OCI-LY1 (cell line): ENCODE results near the gene PMCH.
"Not testable (repeated sequence)": the region's sequence is repeated elsewhere in the genome, so short reads cannot be mapped to it uniquely, and the experiment has no call there.

Experiments used
- H2AFZ ChIP-seq: fragments of 200-600 bp; sonication (generic), shearing (Covaris generic); 2 replicates; pipeline ENCODE4 v1.6.0; 2014; ENCODE audit warnings: antibody characterized with exemption, mild to moderate bottlenecking, low read length
- H3F3A ChIP-seq: fragments of 200-600 bp; sonication (generic), shearing (Covaris generic); 2 replicates; pipeline ENCODE4 v1.6.0; 2014; ENCODE audit warnings: mild to moderate bottlenecking, antibody characterized with exemption, low read length, moderate library complexity; ENCODE audit not compliant: insufficient read depth
- H3K27ac ChIP-seq: fragments of 200-600 bp; sonication (generic); 2 replicates; pipeline ENCODE4 v1.5.1; 2014; ENCODE audit warnings: low read length, mixed run types, mild to moderate bottlenecking, low read depth; ENCODE audit not compliant: poor library complexity, severe bottlenecking
- H3K27me3 ChIP-seq: fragments of 200-600 bp; sonication (generic); 2 replicates; pipeline ENCODE4 v1.6.0; 2014; ENCODE audit warnings: antibody characterized with exemption, mild to moderate bottlenecking, low read length, moderate library complexity; ENCODE audit not compliant: insufficient read depth
- H3K36me3 ChIP-seq: fragments of 200-600 bp; sonication (generic); 2 replicates; pipeline ENCODE4 v1.6.1; 2014; ENCODE audit warnings: mild to moderate bottlenecking, antibody characterized with exemption, low read length, moderate library complexity, mixed read lengths; ENCODE audit not compliant: insufficient read depth
- H3K4me1 ChIP-seq: fragments of 200-600 bp; sonication (generic); 2 replicates; pipeline ENCODE4 v1.5.1; 2014; ENCODE audit warnings: mild to moderate bottlenecking, low read length, moderate library complexity; ENCODE audit not compliant: insufficient read depth, severe bottlenecking
- H3K4me2 ChIP-seq: fragments of 200-600 bp; sonication (generic), shearing (Covaris generic); 2 replicates; pipeline ENCODE4 v1.6.1; 2014; ENCODE audit warnings: low read length
- H3K4me3 ChIP-seq: fragments of 200-600 bp; sonication (generic); 2 replicates; pipeline ENCODE4 v1.5.1; 2014; ENCODE audit warnings: low read length, low read depth, mild to moderate bottlenecking, mixed read lengths; ENCODE audit not compliant: poor library complexity, severe bottlenecking
- H3K79me2 ChIP-seq: fragments of 200-600 bp; shearing (Covaris generic); 2 replicates; pipeline ENCODE4 v1.6.1; 2016; ENCODE audit warnings: mixed run types, low read length, mixed read lengths; ENCODE audit not compliant: insufficient read depth
- H3K9ac ChIP-seq: fragments of 200-600 bp; sonication (generic), shearing (Covaris generic); 2 replicates; pipeline ENCODE4 v1.6.1; 2014; ENCODE audit warnings: mild to moderate bottlenecking, low read length, mixed read lengths
- H3K9me2 ChIP-seq: fragments of 200-600 bp; sonication (generic), shearing (Covaris generic); 2 replicates; pipeline ENCODE4 v1.6.1; 2014; ENCODE audit warnings: low read depth, mild to moderate bottlenecking, low read length, mixed read lengths
- H3K9me3 ChIP-seq: fragments of 200-600 bp; shearing (Covaris generic); 2 replicates; pipeline ENCODE4 v1.6.1; 2014; ENCODE audit warnings: low read length, mixed read lengths
- H4K20me1 ChIP-seq: fragments of 200-600 bp; sonication (generic), shearing (Covaris generic); 2 replicates; pipeline ENCODE4 v1.6.0; 2016; ENCODE audit warnings: mild to moderate bottlenecking, low read length; ENCODE audit not compliant: insufficient read depth
- EZH2 ChIP-seq: fragments of 200-600 bp; sonication (generic), shearing (Covaris generic); IDR thresholded peaks from 2 replicates; pipeline ENCODE4 v1.8.0; 2017; ENCODE audit warnings: borderline replicate concordance, mixed run types, mild to moderate bottlenecking, antibody characterized with exemption, low read length, moderate library complexity, mixed read lengths
- TF ChIP-seq, protein P1 (sequence below): fragments of 200-600 bp; sonication (generic), shearing (Covaris generic); IDR thresholded peaks from 2 replicates; pipeline ENCODE4 v1.5.1; 2017; ENCODE audit warnings: mild to moderate bottlenecking, antibody characterized with exemption, low read length, moderate library complexity, mixed read lengths

PMCH gene

DNA sequence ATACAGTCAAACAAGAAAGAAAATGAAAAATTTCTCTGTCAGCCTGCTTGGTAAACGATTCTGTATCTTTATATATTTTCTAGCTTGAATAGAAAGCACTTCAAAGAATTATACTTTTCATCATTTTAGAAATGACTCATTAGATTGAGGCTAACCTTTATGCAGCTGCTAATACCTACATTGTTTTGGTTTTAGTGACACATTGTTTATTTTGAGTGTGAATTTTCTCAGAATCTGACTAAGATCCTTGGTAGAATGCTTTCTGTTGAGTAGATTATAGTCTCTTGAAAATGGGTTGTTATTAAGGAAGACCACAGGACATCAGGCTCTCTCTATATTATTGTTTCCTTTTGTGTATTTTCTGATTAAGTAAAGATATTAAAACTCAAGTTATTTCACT lies at the start of gene PMCH:
PMCH (minus strand) TSS at position 45 of the 400 bp plus-strand sequence. CDS start 63 bp downstream, outside the sequence.
- Histone ChIP-seq H3K27ac (no peak within 1 kb of the TSS), H3K79me2 (no peaks in the 10 kb centered on the region), H3K4me1 (no peaks in the 10 kb centered on the region), H3K9ac (no peak within 1 kb of the TSS), H3K9me3 (no peaks in the 10 kb centered on the region), H3K4me2 (no peak within 1 kb of the TSS), H3K4me3 (no peak within 1 kb of the TSS), H3K9me2 (no peaks in the 10 kb centered on the region), H3K27me3 (no peaks in the 10 kb centered on the region), H2AFZ (no peak within 1 kb of the TSS), H4K20me1 (no peaks in the 10 kb centered on the region), H3K36me3 (peaks cover 11% of the 10 kb centered on the region; the same call in 1 of the 2 replicates), H3F3A (no peaks in the 10 kb centered on the region)
- TF ChIP-seq, protein P1, sequence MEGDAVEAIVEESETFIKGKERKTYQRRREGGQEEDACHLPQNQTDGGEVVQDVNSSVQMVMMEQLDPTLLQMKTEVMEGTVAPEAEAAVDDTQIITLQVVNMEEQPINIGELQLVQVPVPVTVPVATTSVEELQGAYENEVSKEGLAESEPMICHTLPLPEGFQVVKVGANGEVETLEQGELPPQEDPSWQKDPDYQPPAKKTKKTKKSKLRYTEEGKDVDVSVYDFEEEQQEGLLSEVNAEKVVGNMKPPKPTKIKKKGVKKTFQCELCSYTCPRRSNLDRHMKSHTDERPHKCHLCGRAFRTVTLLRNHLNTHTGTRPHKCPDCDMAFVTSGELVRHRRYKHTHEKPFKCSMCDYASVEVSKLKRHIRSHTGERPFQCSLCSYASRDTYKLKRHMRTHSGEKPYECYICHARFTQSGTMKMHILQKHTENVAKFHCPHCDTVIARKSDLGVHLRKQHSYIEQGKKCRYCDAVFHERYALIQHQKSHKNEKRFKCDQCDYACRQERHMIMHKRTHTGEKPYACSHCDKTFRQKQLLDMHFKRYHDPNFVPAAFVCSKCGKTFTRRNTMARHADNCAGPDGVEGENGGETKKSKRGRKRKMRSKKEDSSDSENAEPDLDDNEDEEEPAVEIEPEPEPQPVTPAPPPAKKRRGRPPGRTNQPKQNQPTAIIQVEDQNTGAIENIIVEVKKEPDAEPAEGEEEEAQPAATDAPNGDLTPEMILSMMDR = no peak
- TF ChIP-seq EZH2 = no peak

GRCh38 chr12:102240859-102241258 lies 43.2 kb upstream of the PMCH start:
- not testable (repeated sequence) for H4K20me1 ChIP-seq, H3K4me1 ChIP-seq, H3K9ac ChIP-seq, H3K27me3 ChIP-seq, H2AFZ ChIP-seq, H3K9me3 ChIP-seq, H3F3A ChIP-seq, H3K79me2 ChIP-seq, H3K9me2 ChIP-seq, H3K36me3 ChIP-seq, H3K4me3 ChIP-seq, H3K27ac ChIP-seq, H3K4me2 ChIP-seq

GRCh38 chr12:102234599-102234998 lies 37.0 kb upstream of the PMCH start:
- Histone ChIP-seq H3K4me2 (no peak overlapping the region), H3F3A (no peaks in the 10 kb centered on the region), H3K27ac (no peak overlapping the region), H3K9me2 (no peaks in the 10 kb centered on the region), H3K9ac (no peak overlapping the region), H3K36me3 (no peaks in the 10 kb centered on the region), H4K20me1 (no peaks in the 10 kb centered on the region), H3K9me3 (no peaks in the 10 kb centered on the region), H3K4me3 (no peak overlapping the region), H3K79me2 (no peaks in the 10 kb centered on the region), H3K27me3 (no peaks in the 10 kb centered on the region), H3K4me1 (no peaks in the 10 kb centered on the region), H2AFZ (no peak overlapping the region)
- TF ChIP-seq, protein P1 = no peak; the same call in 1 of the 2 replicates
- no peak for TF ChIP-seq EZH2

DNA sequence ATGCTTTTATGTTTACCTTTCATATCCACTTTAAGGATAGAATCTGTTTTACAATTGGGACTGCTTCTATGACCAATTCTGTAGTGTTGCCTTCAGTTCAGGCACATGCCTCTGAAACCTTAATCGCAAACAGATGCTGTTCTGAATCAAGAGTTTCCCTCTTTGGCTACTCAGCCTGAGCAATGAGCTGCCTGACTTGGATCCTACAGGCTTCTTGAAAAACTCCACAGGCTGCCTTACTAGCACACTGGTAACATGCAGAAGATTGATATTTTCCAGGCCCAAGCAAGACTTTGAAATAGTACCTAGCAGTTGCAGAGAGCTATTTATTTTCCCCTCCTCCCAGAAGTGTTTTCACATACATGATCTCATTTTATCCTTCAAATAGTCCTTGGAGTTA lies 34.8 kb upstream of the PMCH start:
- Histone ChIP-seq H3K4me3 (no peak overlapping the region), H3K4me1 (no peaks in the 10 kb centered on the region), H4K20me1 (no peaks in the 10 kb centered on the region), H3K9me3 (no peaks in the 10 kb centered on the region), H3F3A (no peaks in the 10 kb centered on the region), H3K79me2 (no peaks in the 10 kb centered on the region), H2AFZ (no peak overlapping the region), H3K36me3 (no peaks in the 10 kb centered on the region), H3K4me2 (no peak overlapping the region), H3K27ac (no peak overlapping the region), H3K9me2 (no peaks in the 10 kb centered on the region), H3K9ac (no peak overlapping the region), H3K27me3 (no peaks in the 10 kb centered on the region)
- TF ChIP-seq, protein P1 = no peak
- no peak for TF ChIP-seq EZH2
